ENCODE data around the gene DLEC1. TPM values are rescaled to one million over a fixed set of nuclear protein-coding genes. Genes with fewer than 3 reads are reported as not detected.

DLEC1 gene
- total and polyA plus RNA-seq, 5 donors = 0.23 to 1.0 (median 0.48) TPM

DNA sequence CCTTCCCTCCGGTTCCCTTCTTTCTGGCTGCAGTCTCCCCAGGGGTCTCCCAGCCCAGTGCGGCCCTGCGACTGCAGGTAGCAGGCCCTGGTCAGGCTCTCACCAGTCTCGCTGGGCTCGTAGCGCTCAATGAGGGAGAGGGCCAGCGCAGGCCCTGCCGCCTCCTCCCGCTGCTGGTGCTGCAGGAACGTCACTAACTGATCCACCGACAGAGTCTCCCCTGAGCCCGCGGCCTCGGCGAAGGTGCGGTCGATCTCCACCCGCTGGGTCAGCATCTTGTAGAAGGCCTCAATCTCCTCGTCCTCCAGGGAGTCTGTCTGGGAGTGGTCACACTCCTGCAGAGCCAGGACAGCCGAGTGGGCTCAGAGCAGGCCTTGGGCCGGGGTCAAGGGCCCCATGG, 27.9 kb upstream of the DLEC1 start:
- DNase-seq = peak in 2 of 3 donors; percentile 17 to 62
- WGBS = 90% methylated on average over 21 of the region's 21 CpGs
- no peaks in the 10 kb centered on the region for H3K4me1 ChIP-seq (ENCODE audit: control insufficient read depth, insufficient read depth, low read length)

DNA sequence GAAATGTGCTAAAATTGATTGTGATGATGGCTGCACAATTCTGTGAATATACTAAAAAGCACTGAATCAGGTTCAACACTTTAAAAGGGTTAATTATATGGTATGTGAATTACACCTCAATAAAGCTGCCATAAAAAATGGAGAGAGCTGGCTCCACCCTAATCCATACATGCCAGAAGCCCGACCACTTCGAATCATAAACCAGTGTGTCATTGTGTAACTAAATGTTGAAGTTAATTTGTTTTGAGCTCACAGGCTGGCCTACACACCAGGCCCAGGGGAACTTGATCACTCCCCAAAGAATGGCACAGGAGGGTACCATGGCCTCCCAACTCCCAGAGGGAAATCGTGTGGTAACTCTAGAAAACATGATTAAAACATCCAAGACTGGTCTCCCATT, 23.5 kb upstream of the DLEC1 start:
- Histone ChIP-seq H3K9me3 (ENCODE audit: control insufficient read depth, low read length) (no peaks in the 10 kb centered on the region), H3K27me3 (ENCODE audit: control insufficient read depth, insufficient read depth) (no peaks in the 10 kb centered on the region), H3K4me3 (ENCODE audit: low read length) (no peak overlapping the region), H3K27ac (ENCODE audit: low read length) (no peak overlapping the region), H3K4me1 (ENCODE audit: control insufficient read depth, insufficient read depth, low read length) (no peaks in the 10 kb centered on the region)
- peak in 1 of 3 donors; percentile 1 for DNase-seq
- intact Hi-C loops (cut with DNase I) = no loop called here
- 93% methylated on average over 3 of the region's 3 CpGs for WGBS
- no peak for ATAC-seq

More for the DNA sequence above, 27.9 kb upstream of the DLEC1 start:
- ATAC-seq = no peak
- Histone ChIP-seq H3K9me3 (ENCODE audit: control insufficient read depth, low read length) (no peaks in the 10 kb centered on the region), H3K4me3 (ENCODE audit: low read length) (no peak overlapping the region), H3K27ac (ENCODE audit: low read length) (no peak overlapping the region), H3K27me3 (ENCODE audit: control insufficient read depth, insufficient read depth) (no peaks in the 10 kb centered on the region)
- intact Hi-C loops (cut with DNase I) = no loop called here

DNA sequence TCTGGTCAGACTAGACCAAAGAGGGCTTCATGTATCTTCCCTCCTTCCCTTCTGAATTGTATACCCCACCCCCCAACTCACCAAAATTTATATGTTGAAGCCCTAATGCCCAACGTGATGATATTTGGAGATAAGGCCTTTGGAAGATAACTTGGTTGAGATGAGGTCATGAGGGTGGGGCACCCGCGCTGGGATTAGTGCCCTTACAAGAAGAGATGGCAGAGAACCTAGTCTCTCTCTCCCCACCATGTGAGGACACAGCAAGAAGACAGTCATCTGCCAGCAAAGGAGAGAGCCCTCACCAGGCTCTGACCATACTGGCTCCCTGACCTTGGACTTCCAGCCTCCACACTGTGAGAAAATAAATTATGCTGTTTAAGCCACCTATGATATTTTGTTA, 23.0 kb upstream of the DLEC1 start:
- DNase-seq = no peak
- H3K4me3 ChIP-seq (ENCODE audit: low read length) = no peak overlapping the region
- no peaks in the 10 kb centered on the region for H3K4me1 ChIP-seq (ENCODE audit: control insufficient read depth, insufficient read depth, low read length)
- H3K27ac ChIP-seq (ENCODE audit: low read length) = no peak overlapping the region
- no peak for ATAC-seq
- no peaks in the 10 kb centered on the region for H3K9me3 ChIP-seq (ENCODE audit: control insufficient read depth, low read length)
- no peaks in the 10 kb centered on the region for H3K27me3 ChIP-seq (ENCODE audit: control insufficient read depth, insufficient read depth)
- intact Hi-C loops (cut with DNase I) = no loop called here
- WGBS = 94% methylated on average over 3 of the region's 3 CpGs

DNA sequence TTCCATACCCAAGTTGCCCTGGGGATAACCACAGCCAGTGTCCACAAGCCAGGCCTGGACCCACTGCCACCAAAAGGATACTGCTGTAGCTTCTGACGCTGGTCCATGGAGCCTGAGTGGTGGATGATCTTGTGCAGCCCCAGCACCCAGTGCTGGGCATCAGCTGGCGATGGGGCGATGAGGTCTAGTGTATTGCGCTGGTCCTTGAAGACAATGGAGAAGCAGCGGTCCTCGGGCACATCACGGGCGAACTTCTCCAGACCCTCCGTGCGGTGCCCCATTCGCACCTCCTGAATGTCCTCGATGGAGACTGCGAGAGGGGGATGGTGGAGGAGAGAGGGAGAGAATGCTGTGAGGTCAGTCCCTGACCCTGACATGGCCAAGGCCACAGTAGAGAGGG, 22.6 kb upstream of the DLEC1 start:
- intact Hi-C loops (cut with DNase I) = no loop called here
- peak in 2 of 3 donors; percentile 10 to 37 for DNase-seq
- ATAC-seq = no peak
- Histone ChIP-seq H3K9me3 (ENCODE audit: control insufficient read depth, low read length) (no peaks in the 10 kb centered on the region), H3K27ac (ENCODE audit: low read length) (no peak overlapping the region), H3K27me3 (ENCODE audit: control insufficient read depth, insufficient read depth) (no peaks in the 10 kb centered on the region), H3K4me3 (ENCODE audit: low read length) (no peak overlapping the region), H3K4me1 (ENCODE audit: control insufficient read depth, insufficient read depth, low read length) (no peaks in the 10 kb centered on the region)
- 96% methylated on average over 13 of the region's 13 CpGs for WGBS

DNA sequence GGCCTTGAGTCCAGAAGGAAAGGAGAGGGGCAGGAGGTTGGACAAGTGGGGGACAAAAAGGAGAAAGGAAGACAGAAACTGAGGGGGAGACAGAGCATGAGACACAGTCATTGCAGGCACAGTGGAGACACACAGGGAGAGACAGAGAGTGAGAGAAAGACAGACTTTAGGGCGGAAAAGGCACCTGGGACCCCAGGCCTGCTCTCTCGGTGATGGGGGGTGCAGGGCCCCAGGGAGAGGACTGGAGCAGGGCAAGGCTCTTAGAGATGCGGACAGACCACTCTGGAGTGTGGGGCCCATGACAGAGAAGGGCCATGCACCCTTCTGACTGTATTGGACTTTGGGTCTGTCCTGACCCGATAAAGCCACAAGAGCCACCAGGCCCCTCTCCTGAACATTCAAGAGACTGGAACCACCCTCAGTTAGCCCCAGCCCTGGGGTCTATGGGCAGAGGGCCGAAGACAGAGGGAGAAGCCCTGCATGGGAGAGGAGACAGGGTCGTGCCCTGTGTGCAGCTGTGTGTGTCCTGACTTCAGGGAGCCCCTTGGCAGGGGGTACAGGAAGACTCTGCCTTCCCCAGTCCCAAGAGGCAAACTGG, 22.1 kb upstream of the DLEC1 start:
- H3K9me3 ChIP-seq (ENCODE audit: control insufficient read depth, low read length) = no peaks in the 10 kb centered on the region
- 75% methylated on average over 6 of the region's 6 CpGs for WGBS

DNA sequence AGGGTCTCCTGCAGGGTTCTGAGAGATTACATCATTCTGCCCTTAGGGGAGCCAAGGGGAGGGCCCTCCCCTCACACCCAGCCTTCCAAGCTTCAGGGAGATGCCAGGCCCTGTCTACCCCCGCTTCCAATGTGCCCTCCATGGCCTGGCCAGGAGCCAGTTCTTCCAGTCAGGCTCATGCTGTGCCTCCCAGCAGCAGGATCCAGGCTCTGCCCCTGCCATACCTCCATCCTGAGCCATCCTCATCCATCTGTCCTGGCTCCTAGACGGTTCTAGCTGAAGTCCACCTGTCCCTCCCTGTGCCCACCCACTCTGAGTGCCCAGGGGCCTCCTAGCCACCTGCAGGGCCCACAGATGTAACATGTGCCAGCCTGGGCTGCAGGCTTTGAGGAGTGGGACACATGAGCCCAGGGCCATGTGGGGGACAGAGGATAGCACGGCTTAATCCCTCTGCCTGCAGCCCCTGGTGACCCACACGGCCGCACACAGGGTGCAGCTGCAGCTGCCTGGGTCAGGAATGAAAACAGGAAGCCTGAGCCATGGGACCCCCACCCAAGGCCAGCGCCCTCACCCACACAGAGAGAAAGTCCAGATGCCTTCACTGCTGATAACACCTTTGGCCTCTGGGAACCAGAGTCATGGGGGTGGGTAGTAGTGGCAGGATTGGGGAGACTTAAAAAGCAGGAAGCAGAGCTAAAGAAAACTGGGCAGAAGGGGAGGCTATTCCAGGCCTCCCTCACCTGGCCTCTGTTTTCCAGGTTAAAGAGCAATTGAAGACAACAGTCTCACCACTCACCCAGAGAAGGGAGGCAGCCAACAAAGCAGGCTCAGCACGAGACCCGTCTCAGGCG, 21.3 kb upstream of the DLEC1 start:
- whole genome bisulfite sequencing = 75% methylated on average over 9 of the region's 9 CpGs
- intact Hi-C loops (cut with DNase I) = no loop called here
- H3K27ac ChIP-seq (ENCODE audit: low read length) = no peak overlapping the region
- no peaks in the 10 kb centered on the region for H3K9me3 ChIP-seq (ENCODE audit: control insufficient read depth, low read length)
- H3K4me3 ChIP-seq (ENCODE audit: low read length) = no peak overlapping the region
- ATAC-seq (no peak), DNase-seq (peak in 1 of 3 donors; percentile 19)
- no peaks in the 10 kb centered on the region for H3K27me3 ChIP-seq (ENCODE audit: control insufficient read depth, insufficient read depth)
- H3K4me1 ChIP-seq (ENCODE audit: control insufficient read depth, insufficient read depth, low read length) = no peaks in the 10 kb centered on the region

More for the DNA sequence above, 22.1 kb upstream of the DLEC1 start:
- no peaks in the 10 kb centered on the region for H3K4me1 ChIP-seq (ENCODE audit: control insufficient read depth, insufficient read depth, low read length)
- no peak overlapping the region for H3K27ac ChIP-seq (ENCODE audit: low read length)
- intact Hi-C loops (cut with DNase I) = no loop called here
- H3K4me3 ChIP-seq (ENCODE audit: low read length) = no peak overlapping the region
- peak in 1 of 3 donors; percentile 38 for DNase-seq
- ATAC-seq = no peak
- H3K27me3 ChIP-seq (ENCODE audit: control insufficient read depth, insufficient read depth) = no peaks in the 10 kb centered on the region

DNA sequence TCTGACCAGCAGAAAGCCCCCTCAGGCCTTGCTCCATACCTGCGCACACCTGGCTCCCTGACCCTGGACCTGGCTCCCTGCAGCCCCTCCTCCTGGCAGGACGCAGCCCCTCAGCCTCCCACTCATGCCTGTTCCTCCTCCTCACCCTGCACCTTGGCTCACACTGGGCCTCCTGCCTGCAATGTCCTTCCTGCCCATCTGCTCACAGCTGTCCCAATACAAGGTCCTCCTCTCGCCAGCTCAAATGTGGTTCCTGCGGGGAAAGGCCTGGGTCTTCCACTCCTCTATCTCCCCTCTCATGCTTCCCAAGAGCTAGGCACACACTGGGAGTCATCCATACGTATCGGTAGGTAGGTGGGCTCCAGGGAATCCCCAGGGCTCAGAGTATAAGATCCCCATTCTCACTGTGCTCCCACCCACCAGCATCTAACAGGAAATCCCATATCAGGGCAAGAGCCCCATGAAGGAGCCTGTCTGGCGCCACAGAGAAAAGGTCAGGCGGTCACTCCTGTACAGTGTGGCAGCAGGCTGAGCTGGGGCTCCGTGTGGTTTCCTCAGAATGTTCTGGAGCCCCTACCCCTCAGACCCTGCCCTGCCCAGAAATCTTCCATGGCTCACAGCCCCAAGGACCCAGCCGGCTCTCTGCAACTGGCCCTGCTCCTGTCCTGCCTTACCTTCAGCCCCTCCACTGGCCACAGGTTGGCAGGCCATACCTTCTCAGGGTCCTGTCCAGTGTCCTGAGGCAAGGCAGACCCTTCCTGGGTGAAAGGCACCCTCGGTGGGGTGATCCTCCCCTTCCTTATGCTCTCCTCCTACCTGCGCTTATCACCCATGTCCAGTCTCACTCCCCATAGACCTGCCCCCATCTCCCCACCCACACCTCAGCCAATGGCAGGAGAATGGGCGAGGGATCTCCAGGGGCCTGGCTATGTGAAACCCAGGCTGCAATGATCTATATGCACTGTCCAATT, 20.4 kb upstream of the DLEC1 start:
- Histone ChIP-seq H3K27ac (ENCODE audit: low read length) (no peak overlapping the region), H3K4me3 (ENCODE audit: low read length) (no peak overlapping the region), H3K4me1 (ENCODE audit: control insufficient read depth, insufficient read depth, low read length) (peaks cover 3% of the 10 kb centered on the region), H3K9me3 (ENCODE audit: control insufficient read depth, low read length) (no peaks in the 10 kb centered on the region), H3K27me3 (ENCODE audit: control insufficient read depth, insufficient read depth) (no peaks in the 10 kb centered on the region)
- DNase-seq (peak in 1 of 3 donors; percentile 58), ATAC-seq (peak in 1 of 2 donors; percentile 29)
- intact Hi-C loops (cut with DNase I) = no loop called here
- 69% methylated on average over 13 of the region's 13 CpGs for WGBS

DNA sequence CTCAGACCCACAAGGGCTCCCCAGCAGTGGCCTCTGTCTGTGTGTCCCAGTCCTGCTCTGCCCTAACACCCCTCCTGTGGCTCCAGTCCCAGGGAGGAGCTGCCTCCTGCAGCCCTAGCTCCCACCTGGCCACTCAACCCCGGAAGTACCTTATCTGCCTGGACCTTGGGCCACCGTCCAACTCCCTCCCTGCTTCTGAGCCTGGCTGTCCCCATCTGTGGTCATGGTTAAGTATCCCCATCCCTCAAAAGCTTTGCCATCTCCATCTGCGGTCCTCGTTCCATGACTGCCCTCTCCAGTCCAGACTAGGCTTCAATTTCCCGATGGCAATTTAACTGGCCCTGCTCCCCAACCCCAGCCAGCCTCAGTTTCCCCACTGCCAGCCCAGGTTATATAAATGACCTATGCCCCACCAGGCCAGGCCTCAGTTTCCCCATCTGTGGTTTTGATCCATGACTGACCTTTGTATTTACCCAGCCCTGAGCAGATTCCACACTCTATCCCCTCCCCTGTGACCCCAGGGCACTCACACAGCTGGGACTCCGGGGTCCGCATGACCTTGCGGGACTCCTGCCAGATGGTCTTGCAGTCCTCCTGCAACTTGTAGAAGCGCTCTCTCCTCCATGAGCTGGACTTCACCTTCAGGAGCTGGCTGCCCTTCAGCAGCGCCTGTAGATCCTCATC, 19.2 kb upstream of the DLEC1 start:
- no peaks in the 10 kb centered on the region for H3K27me3 ChIP-seq (ENCODE audit: control insufficient read depth, insufficient read depth)
- intact Hi-C loops (cut with DNase I) = no loop called here
- H3K9me3 ChIP-seq (ENCODE audit: control insufficient read depth, low read length) = no peaks in the 10 kb centered on the region
- H3K4me1 ChIP-seq (ENCODE audit: control insufficient read depth, insufficient read depth, low read length) = peaks cover 3% of the 10 kb centered on the region
- H3K4me3 ChIP-seq (ENCODE audit: low read length) = no peak overlapping the region
- DNase-seq = no peak
- H3K27ac ChIP-seq (ENCODE audit: low read length) = no peak overlapping the region
- 78% methylated on average over 10 of the region's 10 CpGs for WGBS
- no peak for ATAC-seq

DNA sequence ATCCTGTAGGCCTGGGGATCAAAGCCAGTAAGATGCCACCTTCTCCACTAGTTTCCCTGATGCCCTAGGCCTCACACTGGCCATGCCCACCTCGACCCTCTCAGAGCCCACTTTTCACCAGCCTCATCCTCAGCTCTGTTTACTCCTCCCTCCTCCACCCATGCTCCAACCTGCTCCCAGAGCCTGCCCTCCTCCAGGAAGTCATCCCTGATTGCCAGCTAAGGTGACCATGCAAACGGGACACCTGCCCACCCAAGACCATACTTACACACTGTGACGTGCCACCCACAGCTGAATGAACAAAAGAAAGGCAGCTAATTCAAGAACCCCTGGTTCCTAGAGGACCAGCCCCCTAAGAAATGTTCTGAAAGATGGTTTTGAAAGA, 18.7 kb upstream of the DLEC1 start:
- DNase-seq (peak in 1 of 3 donors; percentile 22), ATAC-seq (no peak)
- WGBS = 80% methylated on average over 3 of the region's 3 CpGs
- Histone ChIP-seq H3K27ac (ENCODE audit: low read length) (no peak overlapping the region), H3K4me3 (ENCODE audit: low read length) (no peak overlapping the region), H3K9me3 (ENCODE audit: control insufficient read depth, low read length) (no peaks in the 10 kb centered on the region), H3K4me1 (ENCODE audit: control insufficient read depth, insufficient read depth, low read length) (peaks cover 3% of the 10 kb centered on the region), H3K27me3 (ENCODE audit: control insufficient read depth, insufficient read depth) (no peaks in the 10 kb centered on the region)
- intact Hi-C loops (cut with DNase I) = no loop called here

DNA sequence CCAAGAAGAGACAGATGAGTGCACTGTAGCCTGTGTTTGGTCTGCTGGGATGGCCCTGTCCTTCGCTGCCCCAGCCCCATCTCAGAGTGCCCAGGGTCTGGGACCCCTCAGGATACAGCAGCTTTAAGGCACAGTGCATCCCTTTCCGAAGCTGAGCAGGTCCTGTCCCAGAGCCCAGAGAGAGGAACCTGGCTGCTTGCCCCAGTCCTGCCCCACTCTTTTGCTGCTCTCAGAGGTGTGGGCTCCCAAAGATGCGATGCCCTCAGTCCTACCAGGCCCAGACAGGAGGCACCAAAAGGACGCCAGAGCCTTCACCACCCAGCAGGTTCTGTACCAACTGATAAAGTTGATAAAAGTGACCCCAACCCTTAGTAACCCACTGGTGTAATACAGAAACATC, 17.8 kb upstream of the DLEC1 start:
- H3K4me1 ChIP-seq (ENCODE audit: control insufficient read depth, insufficient read depth, low read length) = peaks cover 3% of the 10 kb centered on the region
- WGBS = 93% methylated on average over 4 of the region's 4 CpGs
- no peaks in the 10 kb centered on the region for H3K27me3 ChIP-seq (ENCODE audit: control insufficient read depth, insufficient read depth)
- intact Hi-C loops (cut with DNase I) = no loop called here
- ATAC-seq (no peak), DNase-seq (peak in 1 of 3 donors; percentile 35)
- H3K27ac ChIP-seq (ENCODE audit: low read length) = no peak overlapping the region
- H3K4me3 ChIP-seq (ENCODE audit: low read length) = no peak overlapping the region
- no peaks in the 10 kb centered on the region for H3K9me3 ChIP-seq (ENCODE audit: control insufficient read depth, low read length)
